DLD1 (cell line): Measurements from ENCODE around the gene ZNF653.
"Not testable (repeated sequence)": the region's sequence is repeated elsewhere in the genome, so short reads cannot be mapped to it uniquely, and the experiment has no call there.

ENCODE experiments used
- in situ Hi-C: cut with HindIII; loops from 2 replicates; pipeline ENCODE4 v1.10.0; 2017; ENCODE audit warnings: low sequenced_read_pairs

ZNF653 gene

GRCh38 chr19:11483366-11484111, 22.1 kb downstream of the ZNF653 start:
- in situ Hi-C loops, result no loop called here

DNA sequence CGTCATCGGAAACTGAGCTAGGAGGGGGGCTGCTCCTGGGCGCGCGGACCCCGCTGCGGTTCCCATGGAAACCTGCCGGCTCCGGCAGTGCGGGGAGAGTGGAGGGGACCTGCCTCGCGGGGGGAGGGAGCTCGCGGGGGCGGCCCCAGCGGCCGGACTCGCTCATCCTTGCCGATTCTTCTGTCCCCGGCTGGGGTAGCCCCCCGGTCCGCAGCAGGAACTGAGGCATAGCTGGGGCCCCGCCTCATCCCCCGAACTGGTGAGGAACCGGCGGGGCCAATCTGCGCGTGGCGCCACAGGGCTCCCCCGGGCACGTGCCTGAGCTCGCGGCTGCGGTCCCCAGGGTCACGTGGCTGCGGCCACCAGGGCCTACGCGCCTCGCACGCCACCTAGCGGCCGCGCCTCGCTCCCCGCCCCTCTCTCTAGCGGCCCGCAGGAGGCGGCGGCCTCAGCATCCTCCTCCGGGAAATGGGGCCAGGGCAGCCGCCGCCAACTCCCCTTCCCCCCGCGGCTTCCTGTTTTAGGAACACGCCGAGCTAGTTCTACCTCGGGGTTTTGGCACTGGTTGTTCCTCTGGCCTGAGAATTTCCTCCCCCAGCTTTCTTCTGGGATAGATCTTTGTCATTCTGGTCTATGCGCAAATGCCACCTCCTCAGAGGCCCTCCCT, 23.1 kb downstream of the ZNF653 start:
- in situ Hi-C loops, result no loop called here

GRCh38 chr19:11481534-11482383, 23.9 kb downstream of the ZNF653 start:
- in situ Hi-C loops, result no loop called here

- in situ Hi-C loops, result no loop called here
These were observed 24.7 kb downstream of the ZNF653 start, which contains the start of gene ELAVL3 for GRCh38 chr19:11480715-11481533. TSS of gene ELAVL3 (minus strand) at chr19:11481046. CDS start at chr19:11480608, 438 bp downstream.

DNA sequence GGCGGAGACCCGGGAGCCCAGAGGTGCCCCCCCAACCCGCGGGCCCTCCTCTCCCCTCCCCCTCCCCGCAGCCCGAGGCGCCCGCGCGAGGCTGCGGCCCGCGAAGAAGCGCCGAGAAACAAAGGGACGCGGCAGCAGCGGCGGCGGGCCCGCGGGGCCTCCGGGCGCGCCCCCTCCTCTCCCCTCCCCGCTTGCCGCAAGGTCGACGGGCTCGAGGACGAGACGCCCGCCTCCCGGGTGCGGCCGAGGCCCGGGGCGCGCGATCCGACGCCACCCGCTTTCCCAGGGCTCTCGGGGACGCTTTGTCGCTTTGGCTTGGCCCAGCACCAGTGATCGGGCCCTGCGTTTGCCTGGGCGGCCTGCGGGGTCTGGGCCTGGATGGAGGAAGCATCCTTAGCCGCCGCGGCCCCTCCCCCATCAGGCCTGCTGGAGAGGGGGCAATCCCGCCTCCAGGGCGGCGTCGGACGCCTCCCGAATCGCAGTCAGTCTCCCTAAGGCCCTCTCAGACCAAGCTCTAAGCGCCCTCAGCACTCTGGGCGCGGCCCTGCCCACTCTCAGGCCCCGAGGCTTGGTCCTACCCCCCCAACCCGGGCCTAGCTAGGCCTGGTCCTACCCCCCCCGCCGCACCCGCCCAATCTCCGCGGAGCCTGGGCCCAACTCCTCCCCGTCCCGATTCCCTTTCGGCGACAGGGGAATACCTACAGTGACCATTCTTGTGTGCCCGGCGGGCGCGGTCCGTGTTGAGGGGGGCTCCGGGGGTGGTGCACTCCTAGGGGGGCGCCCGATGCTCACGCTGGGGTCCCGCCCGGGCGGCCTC, 25.5 kb downstream of the ZNF653 start:
- in situ Hi-C loops, result no loop called here

GRCh38 chr19:11479090-11479897, 26.3 kb downstream of the ZNF653 start:
- in situ Hi-C loops, result no loop called here

- in situ Hi-C loops, result no loop called here
These were observed 27.2 kb downstream of the ZNF653 start for GRCh38 chr19:11478167-11479089.

DNA sequence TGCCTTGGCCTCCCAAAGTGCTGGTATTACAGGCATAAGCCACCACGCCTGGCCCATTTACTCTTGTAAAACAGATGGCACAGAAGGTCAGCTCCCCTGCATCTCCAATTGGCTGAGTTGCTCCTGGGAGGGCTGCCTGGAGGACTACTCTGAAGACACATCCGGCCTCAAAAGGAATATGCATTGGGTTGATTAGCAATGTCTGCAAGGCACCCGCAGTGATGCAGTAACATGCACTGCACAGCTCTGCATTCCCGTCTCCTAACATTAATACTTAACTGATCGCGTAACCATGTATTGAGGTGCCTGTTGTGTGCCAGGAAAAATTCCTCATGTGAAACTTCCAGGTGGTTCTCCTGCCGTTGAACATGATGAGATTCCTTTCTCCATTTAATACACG, 29.8 kb downstream of the ZNF653 start:
- in situ Hi-C loops, result no loop called here

DNA sequence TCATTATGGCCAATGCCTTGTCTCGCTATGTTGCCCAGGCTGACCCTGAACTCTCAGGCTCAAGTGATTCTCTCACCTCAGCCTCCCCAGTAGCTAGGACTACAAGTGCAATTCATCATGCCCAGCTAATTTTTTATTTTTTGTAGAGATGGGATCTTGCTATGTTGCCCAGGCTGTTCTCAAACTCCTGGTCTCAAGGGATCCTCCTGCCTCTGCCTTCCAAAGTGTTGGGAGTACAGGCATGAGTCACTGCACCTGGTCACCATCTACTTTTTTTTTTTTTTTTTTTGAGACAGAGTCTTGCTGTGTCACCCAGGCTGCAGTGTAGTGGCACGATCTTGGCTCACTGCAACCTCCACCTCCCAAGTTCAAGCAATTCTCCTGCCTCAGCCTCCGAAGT, 30.3 kb downstream of the ZNF653 start:
- in situ Hi-C loops, result not testable (repeated sequence)

- in situ Hi-C loops, result no loop called here
These were observed 31.9 kb downstream of the ZNF653 start for GRCh38 chr19:11473725-11474124.

DNA sequence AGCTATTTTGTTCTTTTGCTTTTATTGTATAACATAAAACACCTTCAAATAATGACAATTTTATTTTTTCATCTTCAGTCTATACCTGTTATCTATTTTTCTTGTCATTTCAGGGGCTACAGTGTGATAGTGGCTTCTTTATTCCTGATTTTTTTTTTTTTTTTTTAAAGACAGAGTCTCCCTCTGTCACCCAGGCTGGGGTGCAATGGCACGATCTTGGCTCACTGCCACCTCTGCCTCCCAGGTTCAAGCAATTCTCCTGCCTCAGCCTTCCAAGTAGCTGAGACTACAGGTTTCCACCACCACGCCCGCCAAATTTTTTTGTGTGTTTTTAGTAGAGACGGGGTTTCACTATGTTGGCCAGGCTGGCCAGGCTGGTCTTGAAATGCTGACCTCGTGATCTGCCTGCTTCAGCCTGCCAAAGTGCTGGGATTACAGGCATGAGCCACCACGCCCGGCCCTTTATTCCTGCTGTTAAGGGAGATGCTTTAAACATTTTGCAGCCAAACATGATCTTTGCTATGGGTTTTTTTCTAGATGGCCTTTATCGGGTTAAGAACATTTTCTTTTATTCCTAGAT, 37.3 kb downstream of the ZNF653 start:
- in situ Hi-C loops, result not testable (repeated sequence)

GRCh38 chr19:11465600-11465999, 40.0 kb downstream of the ZNF653 start:
- in situ Hi-C loops, result no loop called here

- in situ Hi-C loops, result no loop called here
These were observed 41.0 kb downstream of the ZNF653 start for GRCh38 chr19:11464333-11465265.

GRCh38 chr19:11463391-11463790, 42.2 kb downstream of the ZNF653 start:
- in situ Hi-C loops, result no loop called here

GRCh38 chr19:11461453-11461852, 44.2 kb downstream of the ZNF653 start:
- in situ Hi-C loops, result no loop called here

- in situ Hi-C loops, result no loop called here
These were observed 45.4 kb downstream of the ZNF653 start for GRCh38 chr19:11460207-11460606.
